Naive thymus-derived CD4-positive, alpha-beta T cell (primary cell): ENCODE data around the gene ADM5. TPM values are rescaled to one million over a fixed set of nuclear protein-coding genes. Genes with fewer than 3 reads are reported as not detected.

Experiments
- ATAC-seq: fragments of 150-1000 bp; cut with Tn5 transposase; 2 replicates; pipeline ENCODE4 v1.10.0; 2021; ENCODE audit warnings: mild to moderate bottlenecking, moderate library complexity
- CTCF ChIA-PET: fragments of 350-600 bp; sonication (Branson Sonifier 250); formaldehyde crosslinking; loops from one replicate; lab custom pipeline; 2021; ENCODE audit warnings: antibody characterized with exemption; lab: Charles Lee
- POLR2A ChIA-PET: fragments of 350-600 bp; sonication (Branson Sonifier 250); formaldehyde crosslinking; loops from one replicate; lab custom pipeline; 2021; ENCODE audit warnings: antibody characterized with exemption, inconsistent platforms; lab: Charles Lee
- DNase-seq, 9 donors: peaks; one replicate each; pipeline versions ENCODE4 v3.0.0 to v3.0.0-alpha.2; 2020 to 2022; ENCODE audit warnings: mixed read lengths in 1 of 9
- H3K27ac ChIP-seq: one replicate; pipeline ENCODE4 v1.7.0; 2013; ENCODE audit warnings: mild to moderate bottlenecking, low read depth, low read length, moderate library complexity
- H3K27me3 ChIP-seq, 2 donors: one replicate each; pipeline ENCODE4 v1.7.0; 2013; ENCODE audit warnings: low read length in 2 of 2, mild to moderate bottlenecking in 2 of 2, moderate library complexity in 2 of 2; ENCODE audit not compliant: control insufficient read depth in 2 of 2, insufficient read depth in 2 of 2
- H3K36me3 ChIP-seq, 3 experiments: 1 replicate in 2 of 3; 2 replicates in 1 of 3; pipeline ENCODE4 v1.7.0; 2013; ENCODE audit warnings: low read length in 3 of 3, mild to moderate bottlenecking in 3 of 3, moderate library complexity in 1 of 3; ENCODE audit not compliant: insufficient read depth in 3 of 3, control insufficient read depth in 2 of 3
- H3K4me1 ChIP-seq, 2 donors: one replicate each; pipeline ENCODE4 v1.7.0; 2013; ENCODE audit warnings: low read length in 2 of 2, mild to moderate bottlenecking in 2 of 2, moderate library complexity in 1 of 2; ENCODE audit not compliant: control insufficient read depth in 2 of 2, insufficient read depth in 2 of 2
- H3K4me3 ChIP-seq: 2 replicates; pipeline ENCODE4 v1.7.0; 2013; ENCODE audit warnings: mild to moderate bottlenecking, low read length
- H3K9me3 ChIP-seq, 3 experiments: 1 replicate in 2 of 3; 2 replicates in 1 of 3; pipeline ENCODE4 v1.7.0; 2013; ENCODE audit warnings: low read length in 3 of 3; ENCODE audit not compliant: control insufficient read depth in 2 of 3
- H3K27ac Mint-ChIP-seq, 9 donors: one replicate each; pipeline ENCODE4 v1.8.0; 2020 to 2022; ENCODE audit warnings: mixed read lengths in 9 of 9, mild to moderate bottlenecking in 8 of 9, moderate library complexity in 5 of 9, inconsistent platforms in 2 of 9
- H3K27me3 Mint-ChIP-seq, 5 donors: one replicate each; pipeline ENCODE4 v1.8.0; 2021 to 2022; ENCODE audit warnings: mixed read lengths in 5 of 5, mild to moderate bottlenecking in 1 of 5
- H3K36me3 Mint-ChIP-seq, 5 donors: one replicate each; pipeline ENCODE4 v1.8.0; 2020 to 2022; ENCODE audit warnings: mixed read lengths in 5 of 5, mild to moderate bottlenecking in 3 of 5, inconsistent platforms in 1 of 5
- H3K4me1 Mint-ChIP-seq, 7 donors: one replicate each; pipeline ENCODE4 v1.8.0; 2020 to 2022; ENCODE audit warnings: mixed read lengths in 7 of 7, mild to moderate bottlenecking in 3 of 7, inconsistent platforms in 1 of 7
- H3K4me3 Mint-ChIP-seq, 10 donors: one replicate each; pipeline ENCODE4 v1.8.0; 2020 to 2022; ENCODE audit warnings: mild to moderate bottlenecking in 10 of 10, mixed read lengths in 10 of 10, moderate library complexity in 6 of 10, inconsistent platforms in 2 of 10
- H3K9me3 Mint-ChIP-seq, 11 donors: one replicate each; pipeline ENCODE4 v1.8.0; 2020 to 2022; ENCODE audit warnings: mixed read lengths in 11 of 11, mild to moderate bottlenecking in 4 of 11, inconsistent platforms in 1 of 11, moderate library complexity in 1 of 11
- intact Hi-C, 2 donors: fragments of 100-400 bp; cut with micrococcal nuclease; formaldehyde crosslinking; loops; one replicate each; pipeline ENCODE4 v1.15.1; 2023
- polyA plus RNA-seq, 2 donors: library from polyadenylated mRNA; unstranded; fragments of 300-500 nt; fragmentation: Illumina TruSeq; gene quantifications; one replicate each; pipeline ENCODE4 v1.2.3, GENCODE V29; 2021
- total RNA-seq, 6 experiments: library from RNA in 5 of 6; stranded (reverse) in 5 of 6; gene quantifications; 1 replicate in 5 of 6; 2 replicates in 1 of 6; pipeline ENCODE4 v1.2.3 and lab custom pipeline; 2021 to 2026

ADM5 gene
- total and polyA plus RNA-seq, 7 experiments from 2014 or later = 0.34 to 7.5 (median 4.1) TPM; not detected in 1

GRCh38 chr19:49652551-49653465, 36.6 kb upstream of the ADM5 start:
- CTCF ChIA-PET = no interaction called here
- H3K4me3 Mint-ChIP-seq = no peak overlapping the region

GRCh38 chr19:49653466-49653806, 36.0 kb upstream of the ADM5 start:
- ChIA-PET POLR2A (interaction anchor here (1.4 kb wide), 1 partner anchor 10 kb away, joined by 5 read pairs; no protein-coding TSS in a partner anchor), CTCF (no interaction called here)
- no peaks in the 10 kb centered on the region for H3K27me3 Mint-ChIP-seq
- Histone ChIP-seq H3K4me1 (no peaks in the 10 kb centered on the region), H3K27ac (no peak overlapping the region), H3K36me3 (peaks cover 0 to 87% (median 17%) of the 10 kb centered on the region in 3 experiments), H3K27me3 (no peaks in the 10 kb centered on the region), H3K4me3 (no peak overlapping the region), H3K9me3 (no peaks in the 10 kb centered on the region)
- H3K36me3 Mint-ChIP-seq = peaks cover 0 to 24% (median 13%) of the 10 kb centered on the region in 5 donors
- no peak for DNase-seq
- H3K27ac Mint-ChIP-seq = no peak overlapping the region
- H3K4me3 Mint-ChIP-seq = no peak overlapping the region
- intact Hi-C loops = no loop called here
- ATAC-seq = no peak
- no peaks in the 10 kb centered on the region for H3K9me3 Mint-ChIP-seq
- peaks cover 0 to 8% (median 0%) of the 10 kb centered on the region in 7 donors for H3K4me1 Mint-ChIP-seq

More at GRCh38 chr19:49652551-49653465, 36.6 kb upstream of the ADM5 start:
- no peaks in the 10 kb centered on the region for H3K9me3 Mint-ChIP-seq
- Histone ChIP-seq H3K4me1 (no peaks in the 10 kb centered on the region), H3K36me3 (peaks cover 0 to 83% (median 15%) of the 10 kb centered on the region in 3 experiments), H3K9me3 (no peaks in the 10 kb centered on the region), H3K4me3 (no peak overlapping the region), H3K27me3 (no peaks in the 10 kb centered on the region), H3K27ac (no peak overlapping the region)
- H3K27me3 Mint-ChIP-seq = no peaks in the 10 kb centered on the region
- POLR2A ChIA-PET = interaction anchor here (1.4 kb wide), 1 partner anchor 11 kb away, joined by 5 read pairs; no protein-coding TSS in a partner anchor
- DNase-seq (no peak), ATAC-seq (no peak)
- H3K27ac Mint-ChIP-seq = no peak overlapping the region
- intact Hi-C loops = no loop called here
- H3K4me1 Mint-ChIP-seq = peaks cover 0 to 8% (median 0%) of the 10 kb centered on the region in 7 donors
- H3K36me3 Mint-ChIP-seq = peaks cover 0 to 24% (median 13%) of the 10 kb centered on the region in 5 donors

GRCh38 chr19:49654581-49654980, 34.8 kb upstream of the ADM5 start:
- H3K4me3 Mint-ChIP-seq = no peak overlapping the region
- no peaks in the 10 kb centered on the region for H3K9me3 Mint-ChIP-seq
- ChIA-PET POLR2A (interaction anchor here (2.0 kb wide), 1 partner anchor 10 kb away, joined by 10 read pairs; no protein-coding TSS in a partner anchor), CTCF (no interaction called here)
- DNase-seq (no peak), ATAC-seq (no peak)
- H3K36me3 ChIP-seq = peaks cover 0 to 90% (median 22%) of the 10 kb centered on the region in 3 experiments
- H3K27ac Mint-ChIP-seq = peak overlapping the region in 1 of 9 donors; percentile 14
- peaks cover 0 to 19% (median 13%) of the 10 kb centered on the region in 5 donors for H3K36me3 Mint-ChIP-seq
- intact Hi-C loops = no loop called here
- no peak overlapping the region for H3K27ac ChIP-seq
- H3K9me3 ChIP-seq = no peaks in the 10 kb centered on the region
- no peaks in the 10 kb centered on the region for H3K27me3 ChIP-seq
- peaks cover 0 to 7% (median 0%) of the 10 kb centered on the region in 7 donors for H3K4me1 Mint-ChIP-seq
- H3K4me3 ChIP-seq = no peak overlapping the region
- H3K27me3 Mint-ChIP-seq = no peaks in the 10 kb centered on the region
- no peaks in the 10 kb centered on the region for H3K4me1 ChIP-seq

- no peak overlapping the region for H3K4me3 Mint-ChIP-seq
- Histone ChIP-seq H3K4me1 (no peaks in the 10 kb centered on the region), H3K4me3 (no peak overlapping the region), H3K9me3 (no peaks in the 10 kb centered on the region), H3K27me3 (no peaks in the 10 kb centered on the region), H3K27ac (no peak overlapping the region), H3K36me3 (peaks cover 0 to 91% (median 22%) of the 10 kb centered on the region in 3 experiments)
- no peaks in the 10 kb centered on the region for H3K27me3 Mint-ChIP-seq
- H3K36me3 Mint-ChIP-seq = peaks cover 0 to 20% (median 13%) of the 10 kb centered on the region in 5 donors
- H3K4me1 Mint-ChIP-seq = peaks cover 0 to 13% (median 3%) of the 10 kb centered on the region in 7 donors
- peak; percentile 42 for ATAC-seq
- H3K27ac Mint-ChIP-seq = peak overlapping the region in 3 of 9 donors; percentile 10 to 37 (median 31)
- no peak for DNase-seq
- ChIA-PET CTCF (no interaction called here), POLR2A (interaction anchor here (0.6 to 14.1 kb wide), 6 partner anchors 8 to 370 kb away, joined by 3 to 187 read pairs (median 4); partner anchors contain the start of genes RRAS and SCAF1)
- no peaks in the 10 kb centered on the region for H3K9me3 Mint-ChIP-seq
- intact Hi-C loops = no loop called here
Observed at GRCh38 chr19:49655570-49656455, 33.6 kb upstream of the ADM5 start.

GRCh38 chr19:49656456-49657109, 32.8 kb upstream of the ADM5 start:
- H3K4me1 Mint-ChIP-seq = peaks cover 0 to 13% (median 3%) of the 10 kb centered on the region in 7 donors
- no peak overlapping the region for H3K4me3 ChIP-seq
- intact Hi-C loops = no loop called here
- no peaks in the 10 kb centered on the region for H3K4me1 ChIP-seq
- peaks cover 0 to 94% (median 27%) of the 10 kb centered on the region in 3 experiments for H3K36me3 ChIP-seq
- no peaks in the 10 kb centered on the region for H3K9me3 ChIP-seq
- H3K27me3 Mint-ChIP-seq = no peaks in the 10 kb centered on the region
- peak overlapping the region in 1 of 9 donors; percentile 10 for H3K27ac Mint-ChIP-seq
- H3K27ac ChIP-seq = no peak overlapping the region
- H3K9me3 Mint-ChIP-seq = no peaks in the 10 kb centered on the region
- H3K36me3 Mint-ChIP-seq = peaks cover 0 to 19% (median 13%) of the 10 kb centered on the region in 5 donors
- DNase-seq = no peak
- ChIA-PET POLR2A (interaction anchor here (0.6 to 14.1 kb wide), 6 partner anchors 8 to 277 kb away, joined by 3 to 187 read pairs (median 4); partner anchors contain the start of genes PRMT1, RRAS and SCAF1), CTCF (interaction anchor here (0.6 kb wide), 1 partner anchor 150 kb away, joined by 3 read pairs; no protein-coding TSS in a partner anchor)
- H3K4me3 Mint-ChIP-seq = no peak overlapping the region
- no peak for ATAC-seq
- H3K27me3 ChIP-seq = no peaks in the 10 kb centered on the region
